Heart left ventricle (tissue), 13 donors: ENCODE measurements around the gene PRR23E.

ENCODE experiments used
- POLR2A ChIP-seq, 2 donors: fragments of 450-650 bp; IDR thresholded peaks; one replicate each; pipeline ENCODE4 v1.6.1; 2017; ENCODE audit warnings: antibody characterized with exemption in 2 of 2, mild to moderate bottlenecking in 2 of 2, moderate library complexity in 2 of 2
- TF ChIP-seq, protein P1 (sequence below), 12 donors: fragments of 200-600 bp; sonication (generic) in 4 of 12; IDR thresholded peaks; one replicate each; pipeline versions ENCODE4 v1.5.0 to v1.8.0; 2018 to 2022; ENCODE audit warnings: antibody characterized with exemption in 12 of 12, mild to moderate bottlenecking in 5 of 12
- donor health status: ischemic (EF 13 %, LVEDD 7.1; RV severe dilation, severe dysfunction).
- donor health status: DM: no; HTN: yes; CAD: no.
- donor health status: DM: no; HTN: no; CAD: no.
- donor health status: ischemic (EF 25% LVEDD 6.9; RV normal size, moderate dysfunction).
- donor health status: ischemic (EF 25% LVEDD 5.7; RV mildly dilated, moderate dysfunction).
- donor health status: ischemic (EF 35%, LVEDD 5.7; RV mildly dilated, moderate dysfunction).
- donor health status: nonischemic (EF 11% LVEDD 7.7; RV severe dilation, severe dysfunction).
- donor health status: DM: yes; HTN: yes; CAD: no.
- donor health status: PGD.
- donor health status: ischemic (EF 29% LVEDD 5.4; RV normal size, mild dysfunction).
- donor health status: nonischemic (EF 23%, LVEDD 6.1; RV moderate dilation, normal function).

DNA sequence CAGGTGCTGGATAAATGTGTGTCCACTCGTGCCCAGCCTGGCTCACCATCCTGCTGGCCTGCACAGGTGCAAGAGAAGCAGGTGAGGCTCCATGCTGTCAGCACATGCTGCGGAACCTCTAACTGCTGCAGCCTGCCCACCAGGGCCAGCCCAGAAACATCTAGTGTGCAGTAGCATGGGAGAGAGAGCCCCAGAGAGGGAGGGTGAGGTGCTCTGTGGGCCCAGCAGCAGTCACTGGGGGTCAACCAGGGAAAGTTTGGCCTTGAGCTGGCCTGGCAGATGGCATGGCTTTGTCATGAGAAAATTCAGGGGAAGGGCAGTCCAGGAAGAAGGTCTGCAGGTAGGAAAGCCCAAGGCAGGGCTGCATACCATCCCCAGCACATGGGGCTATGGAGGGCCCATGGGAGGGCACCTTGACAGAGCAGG is 18.2 kb upstream of the PRR23E start:
- TF ChIP-seq, protein P1, sequence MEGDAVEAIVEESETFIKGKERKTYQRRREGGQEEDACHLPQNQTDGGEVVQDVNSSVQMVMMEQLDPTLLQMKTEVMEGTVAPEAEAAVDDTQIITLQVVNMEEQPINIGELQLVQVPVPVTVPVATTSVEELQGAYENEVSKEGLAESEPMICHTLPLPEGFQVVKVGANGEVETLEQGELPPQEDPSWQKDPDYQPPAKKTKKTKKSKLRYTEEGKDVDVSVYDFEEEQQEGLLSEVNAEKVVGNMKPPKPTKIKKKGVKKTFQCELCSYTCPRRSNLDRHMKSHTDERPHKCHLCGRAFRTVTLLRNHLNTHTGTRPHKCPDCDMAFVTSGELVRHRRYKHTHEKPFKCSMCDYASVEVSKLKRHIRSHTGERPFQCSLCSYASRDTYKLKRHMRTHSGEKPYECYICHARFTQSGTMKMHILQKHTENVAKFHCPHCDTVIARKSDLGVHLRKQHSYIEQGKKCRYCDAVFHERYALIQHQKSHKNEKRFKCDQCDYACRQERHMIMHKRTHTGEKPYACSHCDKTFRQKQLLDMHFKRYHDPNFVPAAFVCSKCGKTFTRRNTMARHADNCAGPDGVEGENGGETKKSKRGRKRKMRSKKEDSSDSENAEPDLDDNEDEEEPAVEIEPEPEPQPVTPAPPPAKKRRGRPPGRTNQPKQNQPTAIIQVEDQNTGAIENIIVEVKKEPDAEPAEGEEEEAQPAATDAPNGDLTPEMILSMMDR (IDR thresholded peaks at IDR 0.05): no peak
- TF ChIP-seq POLR2A (IDR thresholded peaks at IDR 0.05): no peak
